Measurements from ENCODE around the gene GHR.

Gene GHR

GRCh38 chr5:42621662-42622061 is 198.4 kb downstream of the GHR start:
- Mint-ChIP-seq H3K9me3 (no peaks in the 10 kb centered on the region), H3K36me3 (ENCODE audit: low read depth) (no peaks in the 10 kb centered on the region), H3K4me3 (no peak overlapping the region), H3K27ac (no peak overlapping the region), H3K27me3 (ENCODE audit: low read depth, poor library complexity) (peaks cover 3% of the 10 kb centered on the region), H3K4me1 (peaks cover 10% of the 10 kb centered on the region)
- no peak for TF ChIP-seq CTCF (IDR thresholded peaks at IDR 0.05)
- no peak for DNase-seq

- H3K27me3 Mint-ChIP-seq (ENCODE audit: low read depth, poor library complexity) = peaks cover 3% of the 10 kb centered on the region
- peaks cover 3% of the 10 kb centered on the region for H3K4me1 Mint-ChIP-seq
- no peak overlapping the region for H3K4me3 Mint-ChIP-seq
- H3K9me3 Mint-ChIP-seq = no peaks in the 10 kb centered on the region
- no peak for DNase-seq
- H3K36me3 Mint-ChIP-seq (ENCODE audit: low read depth) = no peaks in the 10 kb centered on the region
- no peak overlapping the region for H3K27ac Mint-ChIP-seq
- no peak for TF ChIP-seq CTCF (IDR thresholded peaks at IDR 0.05)
Measured at GRCh38 chr5:42624912-42625311, 201.7 kb downstream of the GHR start.

- Mint-ChIP-seq H3K27me3 (ENCODE audit: low read depth, poor library complexity) (peaks cover 3% of the 10 kb centered on the region), H3K27ac (no peak overlapping the region), H3K4me1 (peaks cover 11% of the 10 kb centered on the region), H3K4me3 (no peak overlapping the region), H3K9me3 (no peaks in the 10 kb centered on the region), H3K36me3 (ENCODE audit: low read depth) (no peaks in the 10 kb centered on the region)
- DNase-seq = no peak
- TF ChIP-seq CTCF (IDR thresholded peaks at IDR 0.05) = no peak
Measured at GRCh38 chr5:42626462-42626861, 203.2 kb downstream of the GHR start.

- no peaks in the 10 kb centered on the region for H3K9me3 Mint-ChIP-seq
- peaks cover 30% of the 10 kb centered on the region for H3K4me1 Mint-ChIP-seq
- TF ChIP-seq CTCF (IDR thresholded peaks at IDR 0.05) = no peak
- no peak overlapping the region for H3K4me3 Mint-ChIP-seq
- no peak for DNase-seq
- no peaks in the 10 kb centered on the region for H3K36me3 Mint-ChIP-seq (ENCODE audit: low read depth)
- no peaks in the 10 kb centered on the region for H3K27me3 Mint-ChIP-seq (ENCODE audit: low read depth, poor library complexity)
- H3K27ac Mint-ChIP-seq = no peak overlapping the region
Measured at GRCh38 chr5:42628821-42629220, 205.6 kb downstream of the GHR start.

GRCh38 chr5:42629284-42629683 is 206.0 kb downstream of the GHR start:
- Mint-ChIP-seq H3K4me3 (no peak overlapping the region), H3K9me3 (no peaks in the 10 kb centered on the region), H3K27ac (no peak overlapping the region), H3K36me3 (ENCODE audit: low read depth) (no peaks in the 10 kb centered on the region), H3K27me3 (ENCODE audit: low read depth, poor library complexity) (no peaks in the 10 kb centered on the region), H3K4me1 (peaks cover 32% of the 10 kb centered on the region)
- TF ChIP-seq CTCF (IDR thresholded peaks at IDR 0.05) = no peak
- DNase-seq = no peak

- Mint-ChIP-seq H3K27me3 (ENCODE audit: low read depth, poor library complexity) (no peaks in the 10 kb centered on the region), H3K27ac (no peak overlapping the region), H3K4me1 (peaks cover 37% of the 10 kb centered on the region), H3K4me3 (no peak overlapping the region), H3K9me3 (no peaks in the 10 kb centered on the region), H3K36me3 (ENCODE audit: low read depth) (no peaks in the 10 kb centered on the region)
- TF ChIP-seq CTCF (IDR thresholded peaks at IDR 0.05) = no peak
- DNase-seq = no peak
Measured at GRCh38 chr5:42631241-42631640, 208.0 kb downstream of the GHR start.

All from nephron progenitor cell (in vitro differentiated cells).